Dedifferentiated amniotic fluid mesenchymal stem cell (primary cell): ENCODE results near the gene MACROD2.

Source experiments
- DNase-seq: peaks from one replicate; pipeline ENCODE4 v3.0.0-alpha.2; 2016; ENCODE audit errors: extremely low spot score

MACROD2 gene

GRCh38 chr20:15900443-15900842, 1905.1 kb downstream of the MACROD2 start:
- no peak for DNase-seq

GRCh38 chr20:15902493-15902892, 1907.2 kb downstream of the MACROD2 start:
- no peak for DNase-seq

- DNase-seq, result no peak
Observed at GRCh38 chr20:15905661-15906060, 1910.3 kb downstream of the MACROD2 start.

- DNase-seq, result no peak
Observed at GRCh38 chr20:15909995-15910394, 1914.7 kb downstream of the MACROD2 start.

- DNase-seq, result no peak
Observed at GRCh38 chr20:15911581-15911980, 1916.3 kb downstream of the MACROD2 start.

- no peak for DNase-seq
Observed at GRCh38 chr20:15913391-15914025, 1918.2 kb downstream of the MACROD2 start.

GRCh38 chr20:15916623-15917022, 1921.3 kb downstream of the MACROD2 start:
- no peak for DNase-seq

- DNase-seq, result peak; percentile 42
Observed at GRCh38 chr20:15917283-15917682, 1922.0 kb downstream of the MACROD2 start.

- DNase-seq, result no peak
Observed at GRCh38 chr20:15918631-15919030, 1923.3 kb downstream of the MACROD2 start.

GRCh38 chr20:15919118-15919517, 1923.8 kb downstream of the MACROD2 start:
- DNase-seq, result no peak

GRCh38 chr20:15921930-15922329, 1926.6 kb downstream of the MACROD2 start:
- DNase-seq, result no peak

GRCh38 chr20:15922556-15922955, 1927.2 kb downstream of the MACROD2 start:
- no peak for DNase-seq

- no peak for DNase-seq
Observed at GRCh38 chr20:15923030-15923776, 1927.9 kb downstream of the MACROD2 start.

GRCh38 chr20:15924556-15924955, 1929.2 kb downstream of the MACROD2 start:
- DNase-seq, result no peak

GRCh38 chr20:15925376-15925775, 1930.1 kb downstream of the MACROD2 start:
- DNase-seq, result no peak

- DNase-seq, result no peak
Observed at GRCh38 chr20:15927893-15928650, 1932.8 kb downstream of the MACROD2 start.

- DNase-seq, result no peak
Observed at GRCh38 chr20:15928946-15929345, 1933.6 kb downstream of the MACROD2 start.

- peak; percentile 77 for DNase-seq
Observed at GRCh38 chr20:15930311-15931305, 1935.3 kb downstream of the MACROD2 start.

- no peak for DNase-seq
Observed at GRCh38 chr20:15931897-15932296, 1936.6 kb downstream of the MACROD2 start.

- no peak for DNase-seq
Observed at GRCh38 chr20:15937179-15937578, 1941.9 kb downstream of the MACROD2 start.

- DNase-seq, result no peak
Observed at GRCh38 chr20:15938847-15939246, 1943.5 kb downstream of the MACROD2 start.
